ENCODE measurements around the gene TRIM65.

GRCh38 chr17:75926456-75926855 is 29.7 kb upstream of the TRIM65 start:
- TF ChIP-seq CTCF (IDR thresholded peaks at IDR 0.05; ENCODE audit: insufficient read depth, low read length, poor library complexity, severe bottlenecking), result no peak
- TF ChIP-seq EZH2phosphoT487 (conservative IDR thresholded peaks at IDR 0.05; ENCODE audit: low read length), result no peak
